Hepatocyte (in vitro differentiated cells): ENCODE data around the gene COPZ2.

Source experiments
- CTCF ChIP-seq: fragments of 200-600 bp; sonication (generic); IDR thresholded peaks from 2 replicates; pipeline ENCODE4 v1.5.1; 2016; ENCODE audit warnings: antibody characterized with exemption, mild to moderate bottlenecking; ENCODE audit not compliant: poor library complexity
- EZH2 ChIP-seq: fragments of 200-600 bp; sonication (generic); IDR thresholded peaks from 2 replicates; pipeline ENCODE4 v1.6.1; 2016; ENCODE audit warnings: antibody characterized with exemption, mild to moderate bottlenecking, borderline replicate concordance
- EZH2phosphoT487 ChIP-seq: fragments of 200-600 bp; sonication (generic); IDR thresholded peaks from one replicate; pipeline ENCODE4 v1.6.1; 2018; ENCODE audit warnings: antibody characterized with exemption, mild to moderate bottlenecking, low read depth, moderate library complexity; ENCODE audit not compliant: unreplicated experiment, severe bottlenecking

GRCh38 chr17:48084932-48085331, 47.3 kb upstream of the COPZ2 start:
- TF ChIP-seq EZH2 (no peak), CTCF (no peak), EZH2phosphoT487 (no peak)
